Measurements from ENCODE around the gene CARHSP1.

CARHSP1 gene

GRCh38 chr16:8869212-8869987 lies 594 bp upstream of the CARHSP1 start:
- DNase-seq = no peak

GRCh38 chr16:8867932-8868415 lies 832 bp downstream of the CARHSP1 start:
- no peak for DNase-seq

GRCh38 chr16:8867216-8867931 lies 1.4 kb downstream of the CARHSP1 start:
- DNase-seq = no peak

GRCh38 chr16:8866884-8867215 lies 2.0 kb downstream of the CARHSP1 start:
- DNase-seq = no peak

- DNase-seq = no peak
These were observed 2.5 kb downstream of the CARHSP1 start for GRCh38 chr16:8866118-8866883.

GRCh38 chr16:8865145-8865882 lies 3.5 kb downstream of the CARHSP1 start:
- no peak for DNase-seq

GRCh38 chr16:8864480-8865110 lies 4.2 kb downstream of the CARHSP1 start:
- no peak for DNase-seq

- no peak for DNase-seq
These were observed 5.0 kb downstream of the CARHSP1 start for GRCh38 chr16:8863594-8864424.

- DNase-seq = no peak
These were observed 6.3 kb downstream of the CARHSP1 start for GRCh38 chr16:8862309-8863130.

GRCh38 chr16:8861563-8862308 lies 7.1 kb downstream of the CARHSP1 start:
- no peak for DNase-seq

GRCh38 chr16:8859913-8860881 lies 8.6 kb downstream of the CARHSP1 start:
- no peak for DNase-seq

GRCh38 chr16:8858994-8859912 lies 9.6 kb downstream of the CARHSP1 start:
- DNase-seq = no peak

- no peak for DNase-seq
These were observed 12.8 kb downstream of the CARHSP1 start for GRCh38 chr16:8855972-8856371.

GRCh38 chr16:8855051-8855786 lies 13.6 kb downstream of the CARHSP1 start:
- DNase-seq = no peak

- DNase-seq = no peak
These were observed 14.4 kb downstream of the CARHSP1 start for GRCh38 chr16:8854298-8854948.

- no peak for DNase-seq
These were observed 15.2 kb downstream of the CARHSP1 start for GRCh38 chr16:8853611-8854010.
